IMR-90 (cell line): ENCODE measurements around the gene TANGO2. TPM values are rescaled to one million over a fixed set of nuclear protein-coding genes. Genes with fewer than 3 reads are reported as not detected.

Experiments
- ATAC-seq: fragments of 200-7000 bp; cut with Tn5 transposase; 2 replicates; pipeline ENCODE4 v1.9.1; 2020; ENCODE audit warnings: low read depth, mild to moderate bottlenecking, moderate library complexity
- BruUV-seq: library from RNA; stranded (reverse); fragments of 400-500 nt; replicated peaks from 2 replicates; lab custom pipeline; 2021; lab: Mats Ljungman, UMichigan
- CTCF ChIA-PET: fragments of 300-600 bp; formaldehyde crosslinking; extraction: SDS; loops from one replicate; lab custom pipeline; 2021; ENCODE audit warnings: antibody characterized with exemption; lab: Yijun Ruan, JAX
- POLR2A ChIA-PET: fragments of 300-600 bp; sonication (Branson Sonifier 250); formaldehyde crosslinking; loops from one replicate; lab custom pipeline; 2022; ENCODE audit warnings: antibody characterized with exemption; ENCODE audit not compliant: unreplicated experiment; lab: Charles Lee
- DNase-seq: peaks from one replicate; pipeline ENCODE4 v3.0.0; 2013
- H2AFZ ChIP-seq: replicated peaks from 2 replicates; pipeline ENCODE3; 2013; ENCODE audit warnings: low read length, mild to moderate bottlenecking; ENCODE audit not compliant: poor library complexity
- H2AK5ac ChIP-seq: 2 replicates; pipeline ENCODE4 v1.6.1; 2013; ENCODE audit warnings: low read depth, low read length, inconsistent platforms
- H2AK9ac ChIP-seq: replicated peaks from 2 replicates; pipeline ENCODE3; 2013; ENCODE audit warnings: mild to moderate bottlenecking, low read depth, low read length, moderate library complexity; ENCODE audit not compliant: poor library complexity
- H2BK120ac ChIP-seq: 2 replicates; pipeline ENCODE4 v1.6.1; 2013; ENCODE audit warnings: low read depth, low read length, inconsistent platforms
- H2BK15ac ChIP-seq: 3 replicates; pipeline ENCODE4 v1.6.1; 2013; ENCODE audit warnings: low read depth, low read length, inconsistent platforms
- H2BK20ac ChIP-seq: 2 replicates; pipeline ENCODE4 v1.6.1; 2013; ENCODE audit warnings: low read depth, mild to moderate bottlenecking, inconsistent platforms, low read length, moderate library complexity
- H2BK5ac ChIP-seq: 2 replicates; pipeline ENCODE4 v1.6.1; 2013; ENCODE audit warnings: mild to moderate bottlenecking, low read depth, low read length, inconsistent platforms; ENCODE audit not compliant: poor library complexity, severe bottlenecking
- H3K14ac ChIP-seq: replicated peaks from 2 replicates; pipeline ENCODE4 v1.6.1; 2013; ENCODE audit warnings: low read depth, low read length, inconsistent platforms
- H3K18ac ChIP-seq: 2 replicates; pipeline ENCODE4 v1.6.1; 2013; ENCODE audit warnings: low read depth, low read length, control low read depth
- H3K23ac ChIP-seq: 2 replicates; pipeline ENCODE4 v1.6.1; 2013; ENCODE audit warnings: low read depth, low read length, inconsistent platforms
- H3K27ac ChIP-seq: 2 replicates; pipeline ENCODE4 v1.5.1; 2013; ENCODE audit warnings: mild to moderate bottlenecking, control low read depth, low read length; ENCODE audit not compliant: insufficient read depth
- H3K27me3 ChIP-seq: 2 replicates; pipeline ENCODE4 v1.6.1; 2013; ENCODE audit warnings: low read length; ENCODE audit not compliant: control insufficient read depth, insufficient read depth
- H3K36me3 ChIP-seq: 2 replicates; pipeline ENCODE4 v1.6.1; 2013; ENCODE audit warnings: low read length, mixed read lengths; ENCODE audit not compliant: control insufficient read depth, insufficient read depth
- H3K4ac ChIP-seq: 2 replicates; pipeline ENCODE4 v1.6.1; 2013; ENCODE audit warnings: low read depth, low read length, inconsistent platforms
- H3K4me1 ChIP-seq: 2 replicates; pipeline ENCODE4 v1.6.1; 2013; ENCODE audit warnings: low read length, mixed read lengths; ENCODE audit not compliant: control insufficient read depth, insufficient read depth
- H3K4me2 ChIP-seq: 2 replicates; pipeline ENCODE4 v1.6.1; 2013; ENCODE audit warnings: low read depth, mild to moderate bottlenecking, control low read depth, low read length, moderate library complexity
- H3K4me3 ChIP-seq: 2 replicates; pipeline ENCODE4 v1.5.1; 2013; ENCODE audit warnings: low read depth, mild to moderate bottlenecking, control low read depth, low read length, moderate library complexity; ENCODE audit not compliant: insufficient read depth
- H3K56ac ChIP-seq: 2 replicates; pipeline ENCODE4 v1.6.1; 2013; ENCODE audit warnings: low read length, inconsistent platforms; ENCODE audit not compliant: insufficient read depth; ENCODE audit errors: extremely low read depth
- H3K79me1 ChIP-seq, 2 experiments: 2 replicates each; pipeline ENCODE4 v1.6.1; 2013; ENCODE audit warnings: low read length in 2 of 2, inconsistent platforms in 1 of 2, low read depth in 1 of 2
- H3K9ac ChIP-seq: 2 replicates; pipeline ENCODE4 v1.6.1; 2013; ENCODE audit warnings: low read depth, low read length, control low read depth
- H3K9me1 ChIP-seq: 2 replicates; pipeline ENCODE4 v1.6.1; 2013; ENCODE audit warnings: low read length, inconsistent platforms; ENCODE audit not compliant: insufficient read depth
- H3K9me3 ChIP-seq: 2 replicates; pipeline ENCODE4 v1.6.1; 2013; ENCODE audit warnings: low read length; ENCODE audit not compliant: control insufficient read depth, insufficient read depth
- H4K20me1 ChIP-seq: 2 replicates; pipeline ENCODE4 v1.6.1; 2013; ENCODE audit warnings: low read length, inconsistent platforms; ENCODE audit not compliant: insufficient read depth
- H4K5ac ChIP-seq: 2 replicates; pipeline ENCODE4 v1.6.1; 2013; ENCODE audit warnings: mild to moderate bottlenecking, low read depth, low read length, control low read depth
- H4K8ac ChIP-seq, 2 experiments: 2 replicates each; pipeline ENCODE4 v1.6.1; 2013; ENCODE audit warnings: low read depth in 2 of 2, low read length in 2 of 2, control low read depth in 1 of 2, inconsistent platforms in 1 of 2
- H4K91ac ChIP-seq: 2 replicates; pipeline ENCODE4 v1.6.1; 2013; ENCODE audit warnings: low read depth, low read length, inconsistent platforms; ENCODE audit not compliant: insufficient read depth
- BHLHE40 ChIP-seq: fragments of 150-350 bp; IDR thresholded peaks from 2 replicates; pipeline ENCODE4 v1.6.1; 2016; ENCODE audit warnings: mild to moderate bottlenecking, low read depth, low read length
- CHD1 ChIP-seq: IDR thresholded peaks from 2 replicates; pipeline ENCODE4 v1.6.1; 2012; ENCODE audit warnings: low read depth, low read length, improper control_type of control experiment
- FOS ChIP-seq: fragments of 150-350 bp; IDR thresholded peaks from 2 replicates; pipeline ENCODE4 v1.6.1; 2016; ENCODE audit warnings: low read depth, low read length
- MAFK ChIP-seq: IDR thresholded peaks from 2 replicates; pipeline ENCODE4 v1.6.1; 2012; ENCODE audit warnings: low read depth, low read length, improper control_type of control experiment
- RAD21 ChIP-seq: IDR thresholded peaks from 2 replicates; pipeline ENCODE4 v1.6.1; 2012; ENCODE audit warnings: low read length, improper control_type of control experiment
- RFX5 ChIP-seq: IDR thresholded peaks from 2 replicates; pipeline ENCODE4 v1.8.0; 2012; ENCODE audit warnings: low read depth, mild to moderate bottlenecking, low read length, moderate library complexity
- WGBS, 2 experiments: methylation state at CpG; one replicate each; pipeline versions ENCODE4 v1.1.5 to v1.1.7; 2013; ENCODE audit warnings: missing lambda C conversion rate in 2 of 2; ENCODE audit not compliant: insufficient read length in 1 of 2; ENCODE audit errors: extremely low coverage in 2 of 2; 5-methylcytosine and 5-hydroxymethylcytosine counted together
- dilution Hi-C: fragments of 300-500 bp; cut with HindIII; formaldehyde crosslinking; loops from one replicate; pipeline ENCODE4 v1.14.3; 2018; ENCODE audit warnings: low sequenced_read_pairs; ENCODE audit not compliant: unreplicated experiment
- in situ Hi-C: fragments of 300-500 bp; cut with MboI; formaldehyde crosslinking; loops from 3 replicates; pipeline ENCODE4 v1.14.3; 2019; ENCODE audit warnings: low sequenced_read_pairs, inconsistent platforms, mixed read lengths
- intact Hi-C: fragments of 100-400 bp; cut with micrococcal nuclease; formaldehyde crosslinking; loops from 2 replicates; pipeline ENCODE4 v1.10.0; 2022
- polyA plus RNA-seq, 3 experiments: library from polyadenylated mRNA; depleted of rRNA; stranded (reverse); fragments of >200 nt; gene quantifications; 2 replicates each; pipeline ENCODE4 v1.2.3, GENCODE V29; 2012; ENCODE audit warnings: low replicate concordance in 1 of 3
- total RNA-seq: library from RNA; depleted of rRNA; stranded (reverse); fragments of >200 nt; gene quantifications from 2 replicates; pipeline ENCODE4 v1.2.3, GENCODE V29; 2012

The TANGO2 gene
- total and polyA plus RNA-seq, 2 of the 4 experiments (the other 2 are of a cell fraction), result 45.1 to 75.1 TPM

GRCh38 chr22:20034143-20034542 lies 13.2 kb downstream of the TANGO2 start:
- H2AFZ ChIP-seq, result no peak overlapping the region
- no peak overlapping the region for H2BK120ac ChIP-seq
- no peak for DNase-seq
- peaks cover 10 to 60% of the 10 kb centered on the region in 2 experiments for H3K79me1 ChIP-seq
- H4K20me1 ChIP-seq, result peaks cover 53% of the 10 kb centered on the region
- H2BK5ac ChIP-seq, result no peak overlapping the region
- ChIA-PET CTCF (interaction anchor here (0.6 kb wide), 1 partner anchor 411 kb away, joined by 5 read pairs; no protein-coding TSS in a partner anchor), POLR2A (no interaction called here)
- H4K8ac ChIP-seq, result no peak overlapping the region
- dilution Hi-C loops, result no loop called here
- no peaks in the 10 kb centered on the region for H3K9me3 ChIP-seq
- no peak overlapping the region for H2BK15ac ChIP-seq
- no peak overlapping the region for H4K5ac ChIP-seq
- in situ Hi-C loops, result no loop called here
- no peak for TF ChIP-seq RFX5
- TF ChIP-seq FOS, result no peak
- TF ChIP-seq BHLHE40, result no peak
- TF ChIP-seq CHD1, result no peak
- TF ChIP-seq RAD21, result no peak
- TF ChIP-seq MAFK, result no peak
- no peak overlapping the region for H3K4me2 ChIP-seq
- peaks cover 3% of the 10 kb centered on the region; the same call in 1 of the 2 replicates for H3K4me1 ChIP-seq
- no peak overlapping the region for H3K23ac ChIP-seq
- no peak overlapping the region for H2BK20ac ChIP-seq
- H2AK5ac ChIP-seq, result no peak overlapping the region
- H3K56ac ChIP-seq, result no peak overlapping the region
- no peak overlapping the region for H3K27ac ChIP-seq
- H3K14ac ChIP-seq, result no peak overlapping the region
- peaks cover 15% of the 10 kb centered on the region for H3K9me1 ChIP-seq
- no peaks in the 10 kb centered on the region for H3K27me3 ChIP-seq
- no peak overlapping the region for H3K4me3 ChIP-seq
- H3K18ac ChIP-seq, result no peak overlapping the region
- no peak for ATAC-seq
- BruUV-seq, result no TSS peak
- H3K4ac ChIP-seq, result no peak overlapping the region
- H3K36me3 ChIP-seq, result peaks cover 31% of the 10 kb centered on the region
- no peak overlapping the region for H4K91ac ChIP-seq
- intact Hi-C loops, result no loop called here
- no peak overlapping the region for H2AK9ac ChIP-seq
- no peak overlapping the region for H3K9ac ChIP-seq
- 100% methylated on average over 2 of the region's 5 CpGs; no CpG with 5 or more reads in 1 of the 2 experiments for WGBS, 2 experiments
